Suprapubic skin (tissue), 4 donors: Measurements from ENCODE around the gene TSGA10.

ENCODE experiments used
- EP300 ChIP-seq: sonication (generic); formaldehyde crosslinking; IDR thresholded peaks from one replicate; pipeline ENCODE4 v1.6.1; 2017; ENCODE audit warnings: antibody characterized with exemption
- POLR2A ChIP-seq, 2 donors: fragments of 450-650 bp; IDR thresholded peaks; one replicate each; pipeline ENCODE4 v1.6.1; 2017; ENCODE audit warnings: antibody characterized with exemption in 2 of 2, mild to moderate bottlenecking in 2 of 2, moderate library complexity in 2 of 2
- POLR2AphosphoS5 ChIP-seq, 3 donors: sonication (generic); formaldehyde crosslinking; IDR thresholded peaks; one replicate each; pipeline ENCODE4 v1.6.1; 2017; ENCODE audit warnings: antibody characterized with exemption in 3 of 3
- TF ChIP-seq, protein P1 (sequence below), 2 donors: fragments of 200-600 bp in 1 of 2; fragments of 450-650 bp in 1 of 2; sonication (generic) in 1 of 2; IDR thresholded peaks; one replicate each; pipeline ENCODE4 v1.5.1; 2016 to 2019; ENCODE audit warnings: antibody characterized with exemption in 2 of 2, mild to moderate bottlenecking in 1 of 2, moderate library complexity in 1 of 2

DNA sequence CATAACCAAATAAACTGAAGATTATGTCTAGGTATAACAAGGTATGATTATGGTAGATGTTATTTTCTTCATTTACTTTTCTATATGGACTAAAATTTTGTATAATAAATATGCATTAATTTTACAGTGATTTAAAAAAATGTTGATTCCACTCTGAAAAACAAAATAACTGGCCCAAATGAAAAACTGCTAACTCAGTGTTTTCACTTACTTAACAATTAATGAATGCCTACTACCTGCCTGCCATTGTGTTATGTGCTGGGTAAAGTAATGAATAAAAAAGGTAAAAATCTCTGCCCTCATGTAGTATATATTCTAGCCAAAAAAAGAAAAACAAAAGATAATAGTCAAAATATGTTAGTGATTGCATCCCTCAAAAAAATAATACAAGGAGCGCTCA lies 42.8 kb downstream of the TSGA10 start:
- TF ChIP-seq POLR2AphosphoS5 (IDR thresholded peaks at IDR 0.05) (no peak), POLR2A (IDR thresholded peaks at IDR 0.05) (no peak), EP300 (no peak)
- TF ChIP-seq, protein P1, sequence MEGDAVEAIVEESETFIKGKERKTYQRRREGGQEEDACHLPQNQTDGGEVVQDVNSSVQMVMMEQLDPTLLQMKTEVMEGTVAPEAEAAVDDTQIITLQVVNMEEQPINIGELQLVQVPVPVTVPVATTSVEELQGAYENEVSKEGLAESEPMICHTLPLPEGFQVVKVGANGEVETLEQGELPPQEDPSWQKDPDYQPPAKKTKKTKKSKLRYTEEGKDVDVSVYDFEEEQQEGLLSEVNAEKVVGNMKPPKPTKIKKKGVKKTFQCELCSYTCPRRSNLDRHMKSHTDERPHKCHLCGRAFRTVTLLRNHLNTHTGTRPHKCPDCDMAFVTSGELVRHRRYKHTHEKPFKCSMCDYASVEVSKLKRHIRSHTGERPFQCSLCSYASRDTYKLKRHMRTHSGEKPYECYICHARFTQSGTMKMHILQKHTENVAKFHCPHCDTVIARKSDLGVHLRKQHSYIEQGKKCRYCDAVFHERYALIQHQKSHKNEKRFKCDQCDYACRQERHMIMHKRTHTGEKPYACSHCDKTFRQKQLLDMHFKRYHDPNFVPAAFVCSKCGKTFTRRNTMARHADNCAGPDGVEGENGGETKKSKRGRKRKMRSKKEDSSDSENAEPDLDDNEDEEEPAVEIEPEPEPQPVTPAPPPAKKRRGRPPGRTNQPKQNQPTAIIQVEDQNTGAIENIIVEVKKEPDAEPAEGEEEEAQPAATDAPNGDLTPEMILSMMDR (IDR thresholded peaks at IDR 0.05), result no peak
